Measurements from ENCODE around the gene FUOM. TPM values are rescaled to one million over a fixed set of nuclear protein-coding genes. Genes with fewer than 3 reads are reported as not detected.

Gene FUOM
- total RNA-seq, 1 donor from 2014 or later: 13.0 TPM

GRCh38 chr10:133318494-133319127 is 39.2 kb downstream of the FUOM start:
- peaks cover 5% of the 10 kb centered on the region for H3K4me1 Mint-ChIP-seq (ENCODE audit: low read depth, unreplicated experiment)
- peak; percentile 95 for DNase-seq
- peaks cover 7% of the 10 kb centered on the region for H3K27me3 Mint-ChIP-seq (ENCODE audit: unreplicated experiment)
- peak overlapping the region; percentile 62 for H3K27ac Mint-ChIP-seq (ENCODE audit: unreplicated experiment)
- peaks cover 10% of the 10 kb centered on the region for H3K36me3 Mint-ChIP-seq (ENCODE audit: unreplicated experiment)
- peaks cover 22% of the 10 kb centered on the region for H3K9me3 Mint-ChIP-seq (ENCODE audit: unreplicated experiment)
- TF ChIP-seq CTCF (IDR thresholded peaks at IDR 0.05; ENCODE audit: partially characterized antibody, unreplicated experiment): peak; percentile 85
- H3K4me3 Mint-ChIP-seq (ENCODE audit: unreplicated experiment): peak overlapping the region; percentile 38

GRCh38 chr10:133316732-133317131 is 41.1 kb downstream of the FUOM start:
- Mint-ChIP-seq H3K27me3 (ENCODE audit: unreplicated experiment) (peaks cover 7% of the 10 kb centered on the region), H3K4me1 (ENCODE audit: low read depth, unreplicated experiment) (peaks cover 13% of the 10 kb centered on the region), H3K36me3 (ENCODE audit: unreplicated experiment) (peaks cover 5% of the 10 kb centered on the region), H3K27ac (ENCODE audit: unreplicated experiment) (peak overlapping the region; percentile 85), H3K4me3 (ENCODE audit: unreplicated experiment) (peak overlapping the region; percentile 67), H3K9me3 (ENCODE audit: unreplicated experiment) (peaks cover 22% of the 10 kb centered on the region)
- TF ChIP-seq CTCF (IDR thresholded peaks at IDR 0.05; ENCODE audit: partially characterized antibody, unreplicated experiment): no peak
- DNase-seq: no peak

- Mint-ChIP-seq H3K27me3 (ENCODE audit: unreplicated experiment) (peaks cover 7% of the 10 kb centered on the region), H3K9me3 (ENCODE audit: unreplicated experiment) (peaks cover 22% of the 10 kb centered on the region), H3K4me1 (ENCODE audit: low read depth, unreplicated experiment) (peaks cover 17% of the 10 kb centered on the region), H3K4me3 (ENCODE audit: unreplicated experiment) (peak overlapping the region; percentile 52), H3K36me3 (ENCODE audit: unreplicated experiment) (peaks cover 5% of the 10 kb centered on the region), H3K27ac (ENCODE audit: unreplicated experiment) (peak overlapping the region; percentile 85)
- peak; percentile 59 for DNase-seq
- no peak for TF ChIP-seq CTCF (IDR thresholded peaks at IDR 0.05; ENCODE audit: partially characterized antibody, unreplicated experiment)
Measured at GRCh38 chr10:133316266-133316665, 41.6 kb downstream of the FUOM start.

- H3K4me3 Mint-ChIP-seq (ENCODE audit: unreplicated experiment): peak overlapping the region; percentile 52
- H3K9me3 Mint-ChIP-seq (ENCODE audit: unreplicated experiment): peaks cover 22% of the 10 kb centered on the region
- peak overlapping the region; percentile 57 for H3K27ac Mint-ChIP-seq (ENCODE audit: unreplicated experiment)
- H3K36me3 Mint-ChIP-seq (ENCODE audit: unreplicated experiment): peaks cover 5% of the 10 kb centered on the region
- peaks cover 17% of the 10 kb centered on the region for H3K4me1 Mint-ChIP-seq (ENCODE audit: low read depth, unreplicated experiment)
- DNase-seq: no peak
- peaks cover 7% of the 10 kb centered on the region for H3K27me3 Mint-ChIP-seq (ENCODE audit: unreplicated experiment)
- TF ChIP-seq CTCF (IDR thresholded peaks at IDR 0.05; ENCODE audit: partially characterized antibody, unreplicated experiment): no peak
Measured at GRCh38 chr10:133315847-133316246, 42.0 kb downstream of the FUOM start.

- Mint-ChIP-seq H3K27me3 (ENCODE audit: unreplicated experiment) (peaks cover 7% of the 10 kb centered on the region), H3K27ac (ENCODE audit: unreplicated experiment) (peak overlapping the region; percentile 90), H3K4me3 (ENCODE audit: unreplicated experiment) (peak overlapping the region; percentile 47), H3K36me3 (ENCODE audit: unreplicated experiment) (no peaks in the 10 kb centered on the region), H3K4me1 (ENCODE audit: low read depth, unreplicated experiment) (peaks cover 17% of the 10 kb centered on the region), H3K9me3 (ENCODE audit: unreplicated experiment) (peaks cover 20% of the 10 kb centered on the region)
- DNase-seq: no peak
- TF ChIP-seq CTCF (IDR thresholded peaks at IDR 0.05; ENCODE audit: partially characterized antibody, unreplicated experiment): no peak
Measured at GRCh38 chr10:133314911-133315310, 42.9 kb downstream of the FUOM start.

All from glutamatergic neuron (in vitro differentiated cells).